ENCODE measurements around the gene RFX3.

DNA sequence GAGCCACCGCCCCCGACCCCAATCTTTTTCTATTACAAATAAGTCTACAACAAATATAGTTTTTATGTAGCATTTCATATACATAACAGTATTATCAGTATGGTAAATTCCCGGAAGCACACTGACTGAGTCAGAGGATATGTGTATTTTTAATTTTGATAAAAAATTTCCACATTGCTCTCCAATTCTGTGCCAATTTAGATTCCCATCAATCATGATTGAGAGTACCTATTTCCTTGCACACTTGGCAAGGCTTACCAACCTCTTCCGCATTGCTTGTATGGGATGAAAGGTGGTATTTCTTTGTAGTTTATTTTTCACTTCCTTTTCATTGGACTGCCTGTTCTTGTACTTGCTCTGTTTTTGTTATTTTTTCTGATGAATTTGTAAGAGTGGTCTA, 204.6 kb downstream of the RFX3 start:
- TF ChIP-seq POLR2A (IDR thresholded peaks at IDR 0.05) (no peak), CTCF (IDR thresholded peaks at IDR 0.05) (no peak)

Measured in esophagus squamous epithelium (tissue), 4 donors.